OCI-LY1 (cell line): ENCODE measurements around the gene CAMK1G.

Source experiments
- H2AFZ ChIP-seq: fragments of 200-600 bp; sonication (generic), shearing (Covaris generic); 2 replicates; pipeline ENCODE4 v1.6.0; 2014; ENCODE audit warnings: antibody characterized with exemption, mild to moderate bottlenecking, low read length
- H3F3A ChIP-seq: fragments of 200-600 bp; sonication (generic), shearing (Covaris generic); 2 replicates; pipeline ENCODE4 v1.6.0; 2014; ENCODE audit warnings: mild to moderate bottlenecking, antibody characterized with exemption, low read length, moderate library complexity; ENCODE audit not compliant: insufficient read depth
- H3K27ac ChIP-seq: fragments of 200-600 bp; sonication (generic); 2 replicates; pipeline ENCODE4 v1.5.1; 2014; ENCODE audit warnings: low read length, mixed run types, mild to moderate bottlenecking, low read depth; ENCODE audit not compliant: poor library complexity, severe bottlenecking
- H3K27me3 ChIP-seq: fragments of 200-600 bp; sonication (generic); 2 replicates; pipeline ENCODE4 v1.6.0; 2014; ENCODE audit warnings: antibody characterized with exemption, mild to moderate bottlenecking, low read length, moderate library complexity; ENCODE audit not compliant: insufficient read depth
- H3K36me3 ChIP-seq: fragments of 200-600 bp; sonication (generic); 2 replicates; pipeline ENCODE4 v1.6.1; 2014; ENCODE audit warnings: mild to moderate bottlenecking, antibody characterized with exemption, low read length, moderate library complexity, mixed read lengths; ENCODE audit not compliant: insufficient read depth
- H3K4me1 ChIP-seq: fragments of 200-600 bp; sonication (generic); 2 replicates; pipeline ENCODE4 v1.5.1; 2014; ENCODE audit warnings: mild to moderate bottlenecking, low read length, moderate library complexity; ENCODE audit not compliant: insufficient read depth, severe bottlenecking
- H3K4me2 ChIP-seq: fragments of 200-600 bp; sonication (generic), shearing (Covaris generic); 2 replicates; pipeline ENCODE4 v1.6.1; 2014; ENCODE audit warnings: low read length
- H3K4me3 ChIP-seq: fragments of 200-600 bp; sonication (generic); 2 replicates; pipeline ENCODE4 v1.5.1; 2014; ENCODE audit warnings: low read length, low read depth, mild to moderate bottlenecking, mixed read lengths; ENCODE audit not compliant: poor library complexity, severe bottlenecking
- H3K79me2 ChIP-seq: fragments of 200-600 bp; shearing (Covaris generic); 2 replicates; pipeline ENCODE4 v1.6.1; 2016; ENCODE audit warnings: mixed run types, low read length, mixed read lengths; ENCODE audit not compliant: insufficient read depth
- H3K9ac ChIP-seq: fragments of 200-600 bp; sonication (generic), shearing (Covaris generic); 2 replicates; pipeline ENCODE4 v1.6.1; 2014; ENCODE audit warnings: mild to moderate bottlenecking, low read length, mixed read lengths
- H3K9me2 ChIP-seq: fragments of 200-600 bp; sonication (generic), shearing (Covaris generic); 2 replicates; pipeline ENCODE4 v1.6.1; 2014; ENCODE audit warnings: low read depth, mild to moderate bottlenecking, low read length, mixed read lengths
- H3K9me3 ChIP-seq: fragments of 200-600 bp; shearing (Covaris generic); 2 replicates; pipeline ENCODE4 v1.6.1; 2014; ENCODE audit warnings: low read length, mixed read lengths
- H4K20me1 ChIP-seq: fragments of 200-600 bp; sonication (generic), shearing (Covaris generic); 2 replicates; pipeline ENCODE4 v1.6.0; 2016; ENCODE audit warnings: mild to moderate bottlenecking, low read length; ENCODE audit not compliant: insufficient read depth
- CTCF ChIP-seq: fragments of 200-600 bp; sonication (generic), shearing (Covaris generic); IDR thresholded peaks from 2 replicates; pipeline ENCODE4 v1.5.1; 2017; ENCODE audit warnings: mild to moderate bottlenecking, antibody characterized with exemption, low read length, moderate library complexity, mixed read lengths
- EZH2 ChIP-seq: fragments of 200-600 bp; sonication (generic), shearing (Covaris generic); IDR thresholded peaks from 2 replicates; pipeline ENCODE4 v1.8.0; 2017; ENCODE audit warnings: borderline replicate concordance, mixed run types, mild to moderate bottlenecking, antibody characterized with exemption, low read length, moderate library complexity, mixed read lengths

Gene CAMK1G

GRCh38 chr1:209652873-209653401, 69.4 kb downstream of the CAMK1G start:
- TF ChIP-seq EZH2 (no peak), CTCF (no peak)
- no peaks in the 10 kb centered on the region for H3K9me3 ChIP-seq
- no peaks in the 10 kb centered on the region for H3K4me1 ChIP-seq
- H3K4me3 ChIP-seq = no peak overlapping the region
- H3K27me3 ChIP-seq = no peaks in the 10 kb centered on the region
- H2AFZ ChIP-seq = no peak overlapping the region
- H3K9me2 ChIP-seq = no peaks in the 10 kb centered on the region
- H3K9ac ChIP-seq = no peak overlapping the region
- H3K79me2 ChIP-seq = no peaks in the 10 kb centered on the region
- no peak overlapping the region for H3K4me2 ChIP-seq
- H3F3A ChIP-seq = no peaks in the 10 kb centered on the region
- H4K20me1 ChIP-seq = no peaks in the 10 kb centered on the region
- no peak overlapping the region for H3K27ac ChIP-seq
- no peaks in the 10 kb centered on the region for H3K36me3 ChIP-seq

- Histone ChIP-seq H3F3A (no peaks in the 10 kb centered on the region), H3K79me2 (no peaks in the 10 kb centered on the region), H3K9ac (no peak overlapping the region), H3K4me3 (no peak overlapping the region), H2AFZ (no peak overlapping the region), H4K20me1 (no peaks in the 10 kb centered on the region), H3K4me2 (no peak overlapping the region), H3K27ac (no peak overlapping the region), H3K36me3 (no peaks in the 10 kb centered on the region), H3K9me3 (no peaks in the 10 kb centered on the region), H3K27me3 (no peaks in the 10 kb centered on the region), H3K9me2 (no peaks in the 10 kb centered on the region), H3K4me1 (no peaks in the 10 kb centered on the region)
- TF ChIP-seq EZH2 (no peak), CTCF (no peak)
These were observed 70.4 kb downstream of the CAMK1G start for GRCh38 chr1:209653915-209654351.

GRCh38 chr1:209655411-209656231, 72.1 kb downstream of the CAMK1G start:
- Histone ChIP-seq H4K20me1 (no peaks in the 10 kb centered on the region), H2AFZ (no peak overlapping the region), H3K27me3 (no peaks in the 10 kb centered on the region), H3K4me1 (no peaks in the 10 kb centered on the region), H3K79me2 (no peaks in the 10 kb centered on the region), H3K36me3 (no peaks in the 10 kb centered on the region), H3K4me3 (no peak overlapping the region), H3K27ac (no peak overlapping the region), H3K4me2 (no peak overlapping the region), H3K9me3 (no peaks in the 10 kb centered on the region), H3K9me2 (no peaks in the 10 kb centered on the region), H3F3A (no peaks in the 10 kb centered on the region), H3K9ac (no peak overlapping the region)
- TF ChIP-seq EZH2 (no peak), CTCF (no peak)
